Stimulated activated CD4-positive, alpha-beta T cell treated with anti-CD3 and anti-CD28 coated beads, Interleukin-15, amount 100 ng/mL, for 1 hour (primary cell): ENCODE data around the gene COL5A1.
"Not testable (repeated sequence)": the region's sequence is repeated elsewhere in the genome, so short reads cannot be mapped to it uniquely, and the experiment has no call there.

Experiments
- DNase-seq, 2 donors: peaks; one replicate each; pipeline ENCODE4 v3.0.0-alpha.2; 2020; ENCODE audit warnings: low read depth in 1 of 2, low spot score in 1 of 2

The COL5A1 gene

GRCh38 chr9:134638502-134639090 lies 3.0 kb upstream of the COL5A1 start:
- no peak for DNase-seq

DNA sequence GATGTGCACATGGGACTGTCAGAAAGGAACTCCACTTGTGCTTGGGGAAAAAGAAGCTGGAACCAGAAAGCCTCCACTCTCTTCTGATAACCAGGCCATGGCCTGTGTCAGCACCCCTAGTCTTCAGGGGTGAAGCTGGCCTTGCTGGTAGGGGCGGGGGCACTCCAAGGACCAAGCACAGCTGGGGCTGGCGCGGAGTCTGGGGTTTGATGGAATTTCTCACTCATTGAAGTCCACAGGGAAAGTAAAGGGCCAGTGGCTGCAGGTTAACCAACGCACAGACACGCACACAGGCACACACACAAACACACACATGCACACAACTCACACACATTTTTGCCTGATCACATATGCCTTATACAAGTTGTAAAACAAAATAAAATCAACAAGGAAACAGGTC lies 1.6 kb upstream of the COL5A1 start:
- no peak for DNase-seq

- DNase-seq = no peak
Observed at GRCh38 chr9:134640506-134641172, 964 bp upstream of the COL5A1 start.

DNA sequence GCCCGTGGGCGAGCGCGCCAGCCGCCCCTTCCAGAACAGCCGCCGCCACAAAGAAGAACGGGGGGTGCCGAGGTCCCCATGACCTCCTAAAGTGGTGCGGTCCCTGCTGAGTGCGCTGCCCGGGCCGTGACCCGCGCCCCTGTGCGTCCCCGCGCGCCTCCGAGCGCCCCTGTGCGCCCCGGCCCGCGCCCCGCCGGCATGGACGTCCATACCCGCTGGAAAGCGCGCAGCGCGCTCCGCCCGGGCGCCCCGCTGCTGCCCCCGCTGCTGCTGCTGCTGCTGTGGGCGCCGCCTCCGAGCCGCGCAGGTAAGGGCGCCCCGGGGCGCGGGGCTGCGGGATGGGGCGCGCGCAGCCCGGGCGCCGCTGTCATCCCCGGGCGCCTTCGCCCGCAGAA lies 384 bp downstream of the COL5A1 start:
- no peak for DNase-seq

GRCh38 chr9:134642385-134643181 lies 980 bp downstream of the COL5A1 start:
- no peak for DNase-seq

DNA sequence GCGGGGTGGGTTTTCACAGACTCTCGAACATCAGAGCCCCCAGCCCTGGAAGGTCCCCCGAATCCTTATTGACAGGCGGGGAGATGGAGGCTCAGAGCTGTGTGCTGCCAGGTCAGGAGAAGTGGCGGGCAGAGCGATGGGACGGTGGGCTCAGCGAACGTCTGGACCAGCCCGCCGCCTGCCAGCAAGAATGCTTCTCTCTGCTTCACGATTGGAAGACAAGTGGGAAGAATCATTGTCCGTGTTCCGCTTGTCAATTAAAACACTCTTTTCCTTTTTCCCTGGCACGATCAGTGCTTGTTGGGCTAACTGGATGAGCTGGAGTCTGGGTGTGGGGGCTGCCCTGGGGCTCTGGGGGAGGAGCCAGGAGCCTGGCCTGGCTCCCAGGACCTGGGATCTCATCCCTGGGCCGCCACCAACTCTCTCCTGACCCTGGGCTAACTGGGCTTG lies 1.6 kb downstream of the COL5A1 start:
- DNase-seq = no peak

DNA sequence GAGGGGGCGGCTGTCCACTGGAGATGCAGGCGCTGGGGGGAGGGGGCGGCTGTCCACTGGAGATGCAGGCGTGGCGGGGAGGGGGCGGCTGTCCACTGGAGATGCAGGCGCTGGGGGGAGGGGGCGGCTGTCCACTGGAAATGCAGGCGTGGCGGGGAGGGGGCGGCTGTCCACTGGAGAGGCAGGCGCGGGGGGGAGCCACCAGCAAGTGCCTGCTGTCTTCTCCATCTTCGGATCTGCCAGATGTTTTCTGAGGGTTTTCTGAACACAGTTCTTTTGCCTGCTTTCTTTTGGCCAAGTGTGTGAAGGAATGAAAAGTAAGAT lies 2.8 kb downstream of the COL5A1 start:
- DNase-seq = not testable (repeated sequence)

DNA sequence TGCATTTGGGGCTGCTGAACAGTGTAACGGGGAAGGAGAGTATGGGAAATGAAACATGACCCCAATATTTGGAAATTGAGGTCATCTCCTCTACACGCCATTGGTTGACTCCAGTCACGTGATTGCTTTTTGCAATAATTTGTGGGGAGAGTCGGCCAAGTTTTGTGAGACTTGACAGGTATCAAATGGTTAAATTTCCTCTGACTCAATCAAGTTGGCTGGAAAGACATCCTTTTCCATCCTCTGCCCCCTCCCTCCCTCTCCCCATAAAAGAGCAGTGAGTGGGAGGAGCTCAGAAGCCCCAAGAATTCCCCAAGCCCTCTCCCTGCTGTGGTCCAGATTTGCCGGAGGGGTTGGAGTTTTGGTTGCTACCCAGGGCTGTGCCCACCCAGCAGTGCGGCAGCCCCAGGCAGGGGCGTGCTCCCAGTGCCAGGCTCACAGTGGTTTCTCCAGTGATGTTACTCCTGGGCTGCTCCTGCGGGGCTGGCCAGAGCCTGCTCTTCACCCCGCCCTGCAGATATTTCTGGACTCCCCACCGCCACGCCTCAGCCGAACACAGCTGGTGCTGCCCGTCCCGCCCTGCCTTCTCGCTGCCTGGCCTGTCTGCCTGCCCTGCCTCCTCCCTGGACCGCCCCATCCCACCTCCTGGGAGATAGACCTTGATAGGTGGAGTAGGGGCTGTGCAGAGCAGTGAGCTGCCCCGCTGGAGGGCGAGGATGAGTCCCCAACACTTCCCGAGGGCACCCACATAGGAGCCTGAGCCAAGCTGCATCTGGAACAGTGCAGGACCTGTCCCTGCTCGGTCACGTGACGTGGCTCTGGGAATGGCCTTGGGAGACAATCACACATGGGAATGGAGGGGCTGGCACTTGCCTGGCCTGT lies 3.4 kb downstream of the COL5A1 start:
- DNase-seq = no peak

DNA sequence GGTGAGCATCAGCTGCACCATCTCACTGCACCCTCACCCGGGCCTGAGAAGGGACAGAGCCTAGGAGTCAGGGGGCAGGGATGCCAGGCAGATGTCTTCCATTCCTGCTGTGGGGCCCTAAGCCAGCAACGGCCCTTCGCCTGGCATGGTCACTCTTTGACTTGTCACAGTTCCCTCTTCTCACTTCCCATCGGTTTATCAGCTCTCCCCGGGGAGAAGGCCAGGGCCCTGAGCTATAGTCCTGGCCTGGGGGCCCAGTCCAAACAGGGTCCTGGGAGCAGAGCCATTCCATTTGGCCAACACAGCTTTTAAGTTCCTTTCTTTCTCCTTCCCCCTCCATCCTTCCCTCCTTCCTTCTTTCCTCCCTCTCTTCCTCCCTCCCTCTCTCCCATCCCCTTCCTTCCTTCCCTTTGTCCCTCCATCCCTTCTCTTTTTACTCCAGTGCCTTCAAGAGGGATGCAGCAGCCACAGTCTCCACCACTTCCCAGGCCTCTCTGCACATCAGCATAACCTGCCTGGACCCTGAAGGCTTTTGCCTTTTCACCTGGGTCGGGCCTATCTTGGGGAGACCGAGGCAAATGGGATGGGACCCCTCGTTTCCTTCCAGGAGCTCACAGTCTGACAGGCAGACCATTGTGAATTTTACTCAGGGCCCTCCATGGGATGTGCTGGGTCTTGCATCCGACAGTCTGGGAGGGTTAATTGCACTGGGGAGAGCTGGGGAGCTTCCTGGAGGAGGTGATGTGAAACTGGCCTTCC lies 4.2 kb downstream of the COL5A1 start:
- DNase-seq = no peak

DNA sequence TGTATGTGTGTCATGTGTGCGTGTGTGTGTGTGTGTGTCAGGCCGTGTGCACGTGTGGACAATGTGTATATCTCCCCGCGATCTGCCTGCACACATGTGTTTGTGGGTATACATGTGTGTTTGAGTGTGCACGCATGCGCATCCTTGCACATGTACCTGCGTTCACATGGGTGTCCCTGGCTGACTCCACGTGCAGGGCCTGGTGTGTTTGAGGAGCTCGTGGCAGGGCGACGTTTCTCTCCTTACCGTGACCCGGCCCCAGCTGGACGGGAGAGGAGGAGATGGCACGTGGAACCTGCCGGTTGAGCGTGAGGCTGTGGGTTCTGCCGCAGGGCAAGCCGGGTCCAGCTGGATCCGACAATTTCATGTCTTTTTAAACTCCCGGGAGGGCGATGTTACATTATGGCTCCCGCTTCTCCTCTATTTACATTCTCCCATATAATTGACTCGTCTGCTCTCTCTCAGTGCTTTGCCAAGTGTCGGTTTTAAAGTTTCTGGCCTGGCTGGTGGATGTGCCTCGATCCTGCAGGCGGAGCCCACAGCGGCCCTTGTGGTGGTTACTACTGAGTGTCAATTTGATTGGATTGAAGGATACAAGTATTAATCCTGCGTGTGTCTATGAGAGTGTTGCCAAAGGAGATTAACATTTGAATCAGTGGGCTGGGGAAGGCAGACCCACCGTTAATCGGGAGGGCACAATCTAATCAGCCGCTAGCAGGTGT lies 5.9 kb downstream of the COL5A1 start:
- no peak for DNase-seq

DNA sequence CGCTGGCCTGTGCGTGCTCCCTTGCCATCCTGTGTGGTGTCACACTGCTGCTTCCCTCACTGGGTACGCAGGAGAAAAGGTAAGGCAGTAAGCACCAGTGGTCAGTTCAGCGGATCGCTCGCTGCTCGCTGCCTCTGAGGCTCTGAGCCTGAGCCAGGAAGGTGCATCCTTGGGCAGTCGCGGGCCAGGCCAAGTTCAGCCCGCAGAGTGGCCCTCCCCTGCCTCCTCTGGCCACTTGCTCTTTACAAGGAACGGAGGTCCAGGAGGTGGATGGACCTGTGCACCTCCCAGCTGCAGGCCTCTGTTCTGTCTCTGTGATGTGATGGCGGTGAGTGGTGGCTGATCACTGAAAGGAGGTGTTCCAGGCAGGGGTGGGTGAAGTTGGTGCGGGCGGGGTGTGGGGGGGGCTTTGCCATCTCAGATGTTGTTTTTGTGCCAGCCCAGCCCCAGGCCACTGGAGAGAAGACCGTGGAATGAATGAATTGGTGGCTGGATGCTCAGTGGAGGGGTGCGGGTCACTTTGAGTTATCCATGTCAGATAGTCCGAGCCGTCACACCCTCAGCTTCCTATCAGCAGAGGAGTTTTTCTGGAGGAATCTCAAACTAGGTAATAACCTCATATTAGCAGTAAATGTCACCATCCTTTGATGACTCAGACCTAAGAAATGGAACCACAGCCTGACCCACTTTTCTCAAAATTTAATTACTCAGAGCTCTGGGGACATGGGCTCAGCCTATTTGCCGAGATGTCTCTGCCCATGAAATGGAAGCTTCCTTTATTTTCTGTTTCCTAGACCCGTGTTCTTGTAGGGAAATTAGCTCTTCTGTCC lies 7.3 kb downstream of the COL5A1 start:
- DNase-seq = no peak

GRCh38 chr9:134650431-134651190 lies 9.0 kb downstream of the COL5A1 start:
- no peak for DNase-seq

GRCh38 chr9:134651226-134651905 lies 9.8 kb downstream of the COL5A1 start:
- DNase-seq = no peak

GRCh38 chr9:134652291-134653225 lies 11.0 kb downstream of the COL5A1 start:
- no peak for DNase-seq

DNA sequence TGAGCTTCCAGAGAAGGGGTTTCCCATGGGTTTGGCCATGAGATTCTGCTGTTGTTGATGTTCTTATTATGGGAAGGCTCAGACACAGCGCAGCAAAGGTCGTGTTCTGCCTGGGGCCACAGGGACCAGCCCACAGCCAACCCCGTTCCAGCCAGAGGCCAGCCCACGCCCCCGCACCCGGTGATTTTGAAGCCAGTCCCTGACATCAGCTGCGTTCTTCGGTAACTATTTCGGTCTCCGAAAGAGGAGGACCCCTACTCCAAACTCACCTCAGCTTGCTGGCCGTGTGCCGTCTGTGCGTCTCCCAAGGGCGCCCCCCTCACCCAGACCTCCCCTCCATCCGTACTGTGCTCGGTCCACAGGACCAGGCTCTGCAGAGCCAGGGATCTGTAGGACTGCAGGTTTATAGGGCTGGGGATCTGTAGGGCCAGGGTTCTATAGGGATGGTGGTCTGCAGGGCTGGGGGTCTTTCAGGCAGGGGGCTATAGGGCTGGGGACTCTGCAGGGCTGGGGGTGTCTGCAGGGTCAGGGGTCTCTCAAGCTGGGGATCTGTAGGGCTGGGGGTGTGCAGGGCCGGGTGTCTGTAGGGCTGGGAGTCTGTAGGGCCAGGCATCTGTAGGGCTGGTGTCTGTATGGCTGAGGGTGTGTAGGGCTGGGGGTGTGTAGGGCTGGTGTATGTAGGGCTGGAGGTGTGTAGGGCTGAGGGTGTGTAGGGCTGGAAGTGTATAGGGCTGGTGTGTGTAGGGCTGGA lies 11.8 kb downstream of the COL5A1 start:
- DNase-seq = no peak

DNA sequence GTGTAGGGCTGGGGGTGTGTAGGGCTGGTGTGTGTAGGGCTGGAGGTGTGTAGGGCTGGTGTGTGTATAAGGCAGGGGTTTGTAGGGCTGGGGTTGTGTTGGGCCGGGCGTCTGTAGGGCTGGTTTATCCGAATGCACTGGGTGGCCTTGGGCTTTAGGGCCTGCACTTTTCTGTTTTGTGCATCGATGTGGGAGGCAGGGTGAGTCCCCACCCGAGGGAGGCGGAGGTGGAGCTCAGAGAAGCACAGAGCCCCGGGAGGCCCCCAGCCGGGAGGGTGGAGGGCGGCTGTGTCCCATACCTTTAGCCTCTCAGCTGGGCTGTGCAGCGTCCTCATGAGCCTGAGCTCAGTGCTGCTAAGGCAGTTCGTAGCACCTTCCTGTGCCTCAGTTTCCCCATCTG lies 13.5 kb downstream of the COL5A1 start:
- DNase-seq = no peak
